ENCODE results near the gene MGAT3.

The MGAT3 gene

DNA sequence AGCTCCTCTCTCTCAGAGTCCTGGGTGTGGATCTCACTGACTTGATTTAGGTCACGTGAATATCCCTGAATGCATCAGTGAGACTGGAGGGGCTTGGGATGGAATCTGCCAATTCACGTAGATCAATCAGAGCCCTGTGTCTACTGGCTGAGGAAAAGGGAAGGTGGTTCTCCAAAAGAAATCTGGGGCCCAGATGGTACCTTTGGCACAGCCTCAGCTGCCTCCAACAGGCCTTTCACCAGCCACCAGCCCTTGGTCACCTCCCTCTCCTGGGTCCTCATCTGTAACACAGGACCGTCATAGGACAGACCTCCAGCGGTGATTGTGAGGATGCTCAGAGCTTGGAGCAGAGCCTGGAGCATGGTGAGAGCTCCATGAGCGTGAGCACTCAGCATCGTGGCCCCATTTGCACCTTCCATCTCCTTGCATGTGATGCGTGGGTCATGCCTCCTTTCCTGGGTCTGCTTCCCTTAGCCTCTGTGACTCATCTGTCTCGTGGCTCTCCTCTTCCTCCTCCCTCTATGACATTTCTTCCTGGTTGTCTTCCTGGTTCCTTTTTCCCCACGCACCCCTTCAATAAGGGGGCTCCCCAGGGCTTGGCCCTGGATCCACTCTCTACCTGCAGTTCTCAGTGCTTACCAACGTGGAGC lies 37.8 kb downstream of the MGAT3 start:
- Histone ChIP-seq H3K9me3 (ENCODE audit: control insufficient read depth, low read length) (no peaks in the 10 kb centered on the region), H3K27me3 (replicated peaks; ENCODE audit: control insufficient read depth, insufficient read depth, low read length, poor library complexity, severe bottlenecking) (no peaks in the 10 kb centered on the region), H3K27ac (ENCODE audit: insufficient read depth, low read length, poor library complexity, severe bottlenecking) (no peak overlapping the region), H3K4me3 (ENCODE audit: insufficient read depth, low read depth, low read length, poor library complexity, severe bottlenecking) (no peak overlapping the region), H3K36me3 (ENCODE audit: control insufficient read depth, insufficient read depth, low read length) (no peaks in the 10 kb centered on the region), H3K4me1 (ENCODE audit: control insufficient read depth, insufficient read depth, low read length, poor library complexity, severe bottlenecking) (no peaks in the 10 kb centered on the region)
- no peak for DNase-seq

DNA sequence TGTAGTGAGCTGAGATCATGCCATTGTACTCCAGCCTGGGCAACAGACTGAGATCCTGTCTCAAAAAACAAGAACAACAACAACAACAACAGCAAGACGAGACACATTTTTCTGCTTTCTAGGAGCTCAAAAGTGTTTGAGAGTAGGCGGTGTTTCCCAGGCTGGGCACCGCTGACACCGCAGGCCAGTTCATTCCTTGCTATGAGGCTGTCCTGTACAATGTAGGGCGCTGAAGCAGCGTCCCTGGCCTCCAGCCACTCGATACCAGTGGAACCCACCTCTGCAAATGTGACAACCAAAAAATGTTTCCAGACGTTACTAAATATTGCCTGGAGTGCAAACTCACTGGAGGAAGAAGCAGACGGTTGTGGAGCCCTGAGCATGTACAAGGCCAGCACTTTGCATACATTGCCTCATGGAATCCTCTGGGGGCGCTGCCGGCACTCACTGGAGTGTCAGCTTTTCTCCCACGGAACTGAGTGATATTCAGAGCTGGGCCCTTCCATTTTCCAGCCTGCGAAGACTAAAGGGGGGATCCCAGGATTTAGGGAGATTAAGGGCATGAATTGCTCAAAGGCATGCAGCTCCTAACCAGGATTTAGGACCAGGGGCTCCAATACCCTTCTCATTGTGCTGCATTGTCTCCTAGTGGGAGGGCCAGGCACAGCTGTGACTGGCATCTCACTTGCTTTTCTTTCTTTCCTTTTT lies 39.5 kb downstream of the MGAT3 start:
- peak in 2 of 3 donors; percentile 14 to 16 for DNase-seq
- no peak overlapping the region for H3K27ac ChIP-seq (ENCODE audit: insufficient read depth, low read length, poor library complexity, severe bottlenecking)

DNA sequence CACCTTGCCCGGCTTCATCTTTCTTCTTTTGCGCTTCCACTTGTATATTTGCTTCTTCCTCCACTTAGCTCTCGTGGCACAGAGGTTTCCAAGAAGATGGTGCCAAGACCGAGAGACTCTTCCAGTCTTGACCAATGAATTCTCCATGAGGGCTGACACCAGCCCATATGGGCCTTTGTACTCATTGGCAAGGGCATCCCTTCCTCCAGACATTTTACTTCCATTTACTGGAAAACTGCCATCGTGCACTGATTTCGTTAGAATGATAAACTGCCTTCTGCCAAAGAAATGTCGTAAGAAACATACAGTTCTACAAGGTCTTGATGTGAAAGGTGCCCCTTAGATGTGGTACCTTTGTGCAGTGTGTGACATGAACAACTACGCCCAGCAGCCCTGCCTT lies 40.6 kb downstream of the MGAT3 start:
- H3K27ac ChIP-seq (ENCODE audit: insufficient read depth, low read length, poor library complexity, severe bottlenecking) = no peak overlapping the region
- no peaks in the 10 kb centered on the region for H3K9me3 ChIP-seq (ENCODE audit: control insufficient read depth, low read length)
- no peaks in the 10 kb centered on the region for H3K36me3 ChIP-seq (ENCODE audit: control insufficient read depth, insufficient read depth, low read length)
- H3K4me3 ChIP-seq (ENCODE audit: insufficient read depth, low read depth, low read length, poor library complexity, severe bottlenecking) = no peak overlapping the region
- H3K4me1 ChIP-seq (ENCODE audit: control insufficient read depth, insufficient read depth, low read length, poor library complexity, severe bottlenecking) = no peaks in the 10 kb centered on the region
- DNase-seq = no peak
- no peaks in the 10 kb centered on the region for H3K27me3 ChIP-seq (replicated peaks; ENCODE audit: control insufficient read depth, insufficient read depth, low read length, poor library complexity, severe bottlenecking)

More for the DNA sequence above, 39.5 kb downstream of the MGAT3 start:
- no peaks in the 10 kb centered on the region for H3K27me3 ChIP-seq (replicated peaks; ENCODE audit: control insufficient read depth, insufficient read depth, low read length, poor library complexity, severe bottlenecking)
- no peak overlapping the region for H3K4me3 ChIP-seq (ENCODE audit: insufficient read depth, low read depth, low read length, poor library complexity, severe bottlenecking)
- H3K4me1 ChIP-seq (ENCODE audit: control insufficient read depth, insufficient read depth, low read length, poor library complexity, severe bottlenecking) = no peaks in the 10 kb centered on the region
- H3K36me3 ChIP-seq (ENCODE audit: control insufficient read depth, insufficient read depth, low read length) = no peaks in the 10 kb centered on the region
- H3K9me3 ChIP-seq (ENCODE audit: control insufficient read depth, low read length) = no peaks in the 10 kb centered on the region

DNA sequence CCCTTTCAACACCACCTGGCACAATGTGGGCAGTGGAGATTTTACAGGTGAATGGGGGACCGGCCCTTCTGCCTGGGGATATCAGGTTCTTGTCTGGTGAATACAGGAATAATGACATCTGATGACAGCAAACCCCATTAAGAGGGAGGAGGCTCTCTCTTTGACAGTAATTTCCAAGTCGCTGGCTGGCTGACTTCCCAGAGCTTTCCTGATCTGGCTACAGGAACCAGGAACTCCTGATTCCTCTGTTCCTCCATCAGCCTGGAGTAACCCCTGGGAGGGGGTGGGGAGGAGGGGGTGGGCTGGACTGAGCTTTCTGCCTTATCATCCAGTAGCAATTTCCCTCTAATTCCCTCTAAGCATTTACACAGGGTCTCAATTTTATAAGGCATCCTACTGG lies 41.6 kb downstream of the MGAT3 start:
- Histone ChIP-seq H3K36me3 (ENCODE audit: control insufficient read depth, insufficient read depth, low read length) (no peaks in the 10 kb centered on the region), H3K9me3 (ENCODE audit: control insufficient read depth, low read length) (no peaks in the 10 kb centered on the region), H3K27me3 (replicated peaks; ENCODE audit: control insufficient read depth, insufficient read depth, low read length, poor library complexity, severe bottlenecking) (no peaks in the 10 kb centered on the region), H3K4me3 (ENCODE audit: insufficient read depth, low read depth, low read length, poor library complexity, severe bottlenecking) (no peak overlapping the region), H3K4me1 (ENCODE audit: control insufficient read depth, insufficient read depth, low read length, poor library complexity, severe bottlenecking) (peaks cover 8% of the 10 kb centered on the region), H3K27ac (ENCODE audit: insufficient read depth, low read length, poor library complexity, severe bottlenecking) (no peak overlapping the region)
- DNase-seq = no peak

DNA sequence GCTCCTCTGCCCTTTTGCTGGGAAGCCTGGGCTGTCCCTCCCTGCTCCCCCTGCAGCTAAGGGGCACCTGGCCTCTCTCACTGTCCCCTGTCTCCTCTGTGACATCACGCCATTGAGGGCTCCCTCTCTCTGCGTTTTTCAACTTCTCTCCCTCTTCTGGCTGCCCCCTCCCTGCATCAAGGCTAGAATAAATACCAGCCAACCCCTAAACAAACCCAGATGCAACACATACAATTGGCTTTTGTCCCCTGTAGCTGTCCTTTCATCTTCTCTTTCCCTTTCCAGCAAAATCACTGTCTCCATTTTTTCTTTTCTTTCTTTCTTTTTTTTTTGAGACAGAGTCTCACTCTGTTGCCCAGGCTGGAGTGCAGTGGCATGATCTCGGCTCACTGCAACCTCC lies 42.0 kb downstream of the MGAT3 start:
- H3K27me3 ChIP-seq (replicated peaks; ENCODE audit: control insufficient read depth, insufficient read depth, low read length, poor library complexity, severe bottlenecking) = no peaks in the 10 kb centered on the region
- H3K27ac ChIP-seq (ENCODE audit: insufficient read depth, low read length, poor library complexity, severe bottlenecking) = no peak overlapping the region
- H3K9me3 ChIP-seq (ENCODE audit: control insufficient read depth, low read length) = no peaks in the 10 kb centered on the region
- H3K4me1 ChIP-seq (ENCODE audit: control insufficient read depth, insufficient read depth, low read length, poor library complexity, severe bottlenecking) = peaks cover 13% of the 10 kb centered on the region
- no peaks in the 10 kb centered on the region for H3K36me3 ChIP-seq (ENCODE audit: control insufficient read depth, insufficient read depth, low read length)
- no peak for DNase-seq
- no peak overlapping the region for H3K4me3 ChIP-seq (ENCODE audit: insufficient read depth, low read depth, low read length, poor library complexity, severe bottlenecking)

DNA sequence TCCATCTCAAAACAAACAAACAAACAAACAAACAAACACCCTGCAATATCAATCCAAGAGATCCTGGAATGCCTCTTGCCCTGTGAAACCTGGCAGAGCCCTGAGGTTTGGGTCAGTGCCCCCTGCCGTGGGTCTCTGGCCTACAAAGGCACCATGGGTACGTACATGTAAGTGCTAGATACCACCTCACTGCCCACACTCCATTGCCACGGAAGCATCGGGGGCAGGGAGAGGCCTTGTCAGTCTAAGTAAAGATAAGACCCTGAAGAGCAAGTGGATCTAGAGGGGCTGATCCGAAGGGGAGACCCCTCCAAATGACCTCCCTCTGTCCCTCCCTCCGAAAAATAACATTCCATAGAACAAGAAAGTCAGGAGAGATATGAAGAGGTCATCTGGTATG lies 43.3 kb downstream of the MGAT3 start:
- H3K27me3 ChIP-seq (replicated peaks; ENCODE audit: control insufficient read depth, insufficient read depth, low read length, poor library complexity, severe bottlenecking) = no peaks in the 10 kb centered on the region

DNA sequence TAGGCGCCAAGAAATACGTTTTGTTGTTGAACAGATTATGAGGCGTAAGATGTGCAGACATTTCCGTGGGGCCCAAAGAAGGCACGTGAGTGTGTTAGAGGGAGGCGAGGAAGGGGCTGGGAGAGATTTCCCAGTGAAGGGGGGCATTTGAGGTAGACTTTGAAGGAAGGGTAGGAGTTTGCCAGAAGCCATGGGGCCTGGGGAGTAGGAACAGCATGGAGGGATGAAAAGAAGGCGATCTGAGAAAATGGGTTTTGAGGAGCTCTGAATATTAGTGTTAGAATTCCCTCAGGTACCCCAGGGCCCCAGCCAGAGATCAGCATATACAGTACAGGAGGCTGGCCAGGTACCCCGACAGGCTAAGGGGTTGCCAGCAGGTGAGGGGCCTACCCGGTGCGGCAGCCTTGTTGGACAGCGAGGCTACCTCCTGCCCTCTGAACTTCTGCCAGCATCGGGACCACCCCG lies 44.9 kb downstream of the MGAT3 start:
- Histone ChIP-seq H3K27ac (ENCODE audit: insufficient read depth, low read length, poor library complexity, severe bottlenecking) (peak overlapping the region; percentile 71), H3K27me3 (replicated peaks; ENCODE audit: control insufficient read depth, insufficient read depth, low read length, poor library complexity, severe bottlenecking) (no peaks in the 10 kb centered on the region), H3K4me3 (ENCODE audit: insufficient read depth, low read depth, low read length, poor library complexity, severe bottlenecking) (peak overlapping the region; percentile 86), H3K36me3 (ENCODE audit: control insufficient read depth, insufficient read depth, low read length) (peaks cover 26% of the 10 kb centered on the region), H3K9me3 (ENCODE audit: control insufficient read depth, low read length) (no peaks in the 10 kb centered on the region), H3K4me1 (ENCODE audit: control insufficient read depth, insufficient read depth, low read length, poor library complexity, severe bottlenecking) (peaks cover 20% of the 10 kb centered on the region)
- DNase-seq = no peak

More for the DNA sequence above, 43.3 kb downstream of the MGAT3 start:
- Histone ChIP-seq H3K9me3 (ENCODE audit: control insufficient read depth, low read length) (no peaks in the 10 kb centered on the region), H3K27ac (ENCODE audit: insufficient read depth, low read length, poor library complexity, severe bottlenecking) (no peak overlapping the region), H3K4me1 (ENCODE audit: control insufficient read depth, insufficient read depth, low read length, poor library complexity, severe bottlenecking) (peaks cover 20% of the 10 kb centered on the region), H3K36me3 (ENCODE audit: control insufficient read depth, insufficient read depth, low read length) (peaks cover 10% of the 10 kb centered on the region), H3K4me3 (ENCODE audit: insufficient read depth, low read depth, low read length, poor library complexity, severe bottlenecking) (no peak overlapping the region)
- DNase-seq = no peak

DNA sequence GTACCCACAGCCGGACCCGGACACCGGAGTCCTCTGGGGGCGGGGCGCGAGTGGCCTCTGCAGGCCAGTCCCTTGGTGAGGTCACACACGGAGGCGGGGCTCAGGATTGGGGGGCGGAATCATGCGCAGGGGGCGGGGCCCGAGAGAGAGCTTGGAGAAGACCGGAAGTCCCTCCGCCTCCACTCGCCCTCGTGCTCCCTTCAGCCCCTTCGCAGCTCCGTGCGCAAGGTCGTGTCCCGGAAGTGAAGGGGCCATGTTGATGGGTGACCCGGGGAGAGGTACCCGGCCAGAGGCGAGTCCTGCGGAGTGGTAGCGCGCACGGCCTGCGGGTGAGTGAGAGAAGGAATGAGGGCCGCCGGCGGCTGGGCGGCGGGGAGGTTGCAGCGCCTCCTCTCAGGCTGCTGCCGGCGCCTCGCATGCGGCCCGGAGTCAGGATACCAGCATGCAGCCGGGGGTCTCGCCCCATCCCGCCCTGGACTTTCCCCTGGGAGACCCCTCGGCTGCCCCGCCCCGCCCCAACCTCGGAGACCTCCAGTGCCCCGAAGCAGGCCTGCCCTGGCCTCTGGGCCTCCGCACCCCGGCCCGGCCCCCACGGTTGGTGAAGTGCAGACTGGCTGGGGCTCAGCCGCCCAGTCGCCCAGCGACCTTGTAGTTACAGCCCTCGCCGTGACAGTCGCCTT lies 45.4 kb downstream of the MGAT3 start, which contains the start of gene MIEF1:
MIEF1 (plus strand) TSS at position 182 of the 680 bp plus-strand sequence. CDS start 9,005 bp downstream, outside the sequence.
- H3K4me3 ChIP-seq (ENCODE audit: insufficient read depth, low read depth, low read length, poor library complexity, severe bottlenecking) = peak within 1 kb of the TSS; percentile 86
- peak within 1 kb of the TSS; percentile 71 for H3K27ac ChIP-seq (ENCODE audit: insufficient read depth, low read length, poor library complexity, severe bottlenecking)
- H3K36me3 ChIP-seq (ENCODE audit: control insufficient read depth, insufficient read depth, low read length) = peaks cover 29% of the 10 kb centered on the region
- peak; percentile 80 to 84 (median 81) for DNase-seq
- no peaks in the 10 kb centered on the region for H3K9me3 ChIP-seq (ENCODE audit: control insufficient read depth, low read length)
- H3K4me1 ChIP-seq (ENCODE audit: control insufficient read depth, insufficient read depth, low read length, poor library complexity, severe bottlenecking) = peaks cover 20% of the 10 kb centered on the region
- no peaks in the 10 kb centered on the region for H3K27me3 ChIP-seq (replicated peaks; ENCODE audit: control insufficient read depth, insufficient read depth, low read length, poor library complexity, severe bottlenecking)

DNA sequence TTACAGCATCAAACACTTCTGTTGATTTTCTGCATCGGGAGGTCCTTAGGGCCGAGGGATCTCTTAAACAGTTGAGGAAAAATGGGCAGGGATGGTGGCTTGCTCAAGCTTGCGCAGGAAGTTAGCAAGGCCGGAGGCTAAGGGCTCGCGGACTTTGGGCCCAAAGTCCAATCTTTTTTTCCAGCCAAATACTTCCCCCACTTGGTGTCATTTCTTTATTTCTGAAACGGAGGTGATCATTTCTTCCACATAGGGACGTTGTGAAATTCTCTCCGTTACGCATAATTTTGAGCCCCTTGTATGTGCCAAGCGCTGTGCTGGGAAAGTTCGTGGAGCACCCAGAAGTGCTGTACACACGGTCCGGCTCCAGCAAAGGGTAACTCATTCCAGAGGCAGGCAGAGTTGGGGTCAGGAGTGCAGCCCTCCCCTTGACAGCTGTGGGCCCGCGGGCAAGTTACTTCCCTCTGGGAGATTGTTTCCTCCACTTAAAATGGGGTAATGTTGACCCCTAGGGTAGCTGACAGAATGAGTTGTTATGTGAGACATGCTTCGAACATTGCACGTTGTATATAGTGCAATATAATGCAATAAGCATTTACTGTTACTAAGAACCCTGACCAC lies 46.1 kb downstream of the MGAT3 start:
- no peak for DNase-seq
- peak overlapping the region; percentile 71 for H3K27ac ChIP-seq (ENCODE audit: insufficient read depth, low read length, poor library complexity, severe bottlenecking)
- peaks cover 32% of the 10 kb centered on the region for H3K36me3 ChIP-seq (ENCODE audit: control insufficient read depth, insufficient read depth, low read length)
- H3K27me3 ChIP-seq (replicated peaks; ENCODE audit: control insufficient read depth, insufficient read depth, low read length, poor library complexity, severe bottlenecking) = no peaks in the 10 kb centered on the region
- peak overlapping the region; percentile 86 for H3K4me3 ChIP-seq (ENCODE audit: insufficient read depth, low read depth, low read length, poor library complexity, severe bottlenecking)
- H3K4me1 ChIP-seq (ENCODE audit: control insufficient read depth, insufficient read depth, low read length, poor library complexity, severe bottlenecking) = peaks cover 20% of the 10 kb centered on the region
- no peaks in the 10 kb centered on the region for H3K9me3 ChIP-seq (ENCODE audit: control insufficient read depth, low read length)
